ENCODE results near the gene BEST1.

The BEST1 gene

GRCh38 chr11:61950035-61950547 lies at the start of gene BEST1:
Gene BEST1 (plus strand): TSS chr11:61950351. CDS start chr11:61951807, 1,456 bp downstream.
- DNase-seq: no peak

GRCh38 chr11:61901397-61901796 lies 48.8 kb upstream of the BEST1 start:
- DNase-seq: no peak

DNA sequence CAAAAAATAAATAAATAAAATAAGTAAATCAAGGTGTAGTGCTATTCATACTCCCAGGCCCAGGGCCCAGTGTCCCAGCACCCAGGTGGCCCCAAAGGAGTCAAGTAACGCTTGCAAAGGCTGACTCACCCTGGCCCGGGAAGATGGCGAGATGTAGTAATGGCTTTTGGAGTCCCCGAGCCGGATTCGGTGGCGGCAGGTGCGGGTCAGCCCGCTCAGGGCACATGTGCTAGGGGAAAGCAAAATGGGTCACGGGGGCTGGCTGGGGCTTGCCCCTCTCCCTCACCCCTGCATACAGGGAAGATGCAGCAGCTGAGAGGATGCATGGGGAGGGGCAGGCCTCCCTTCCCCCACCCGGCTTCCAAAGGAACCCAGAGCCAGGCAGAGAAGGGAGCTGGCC lies 47.8 kb upstream of the BEST1 start:
- DNase-seq: no peak

- no peak for DNase-seq
Observed at GRCh38 chr11:61903845-61904244, 46.3 kb upstream of the BEST1 start.

DNA sequence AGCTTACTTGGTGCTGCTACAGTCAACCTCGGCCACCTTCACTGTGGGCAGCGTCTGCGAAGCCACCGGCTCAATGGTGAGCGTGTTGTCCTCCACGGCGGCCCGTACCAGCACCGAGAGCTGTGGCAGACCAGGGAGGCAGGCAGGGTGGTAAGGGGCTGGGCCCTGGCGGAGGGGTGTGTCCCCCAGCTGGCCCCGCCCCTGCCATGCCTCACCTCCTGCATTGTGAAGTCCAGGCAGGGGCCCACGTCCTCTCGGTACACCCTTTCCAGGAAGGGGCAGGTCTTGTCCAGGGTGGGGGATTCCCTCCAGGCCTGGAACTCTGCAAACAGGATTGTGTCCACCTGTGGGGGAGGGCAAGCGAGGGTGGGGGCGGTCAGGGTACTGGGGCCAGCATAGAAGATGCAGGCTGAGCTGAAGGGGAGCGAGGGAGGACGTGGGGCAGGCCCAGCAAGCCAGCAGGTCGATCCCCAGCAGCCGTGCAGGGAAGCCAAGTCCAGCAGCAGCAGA lies 45.6 kb upstream of the BEST1 start:
- no peak for DNase-seq

- no peak for DNase-seq
Observed at GRCh38 chr11:61905067-61905696, 45.0 kb upstream of the BEST1 start.

- DNase-seq: no peak
Observed at GRCh38 chr11:61905801-61906521, 44.2 kb upstream of the BEST1 start.

- DNase-seq: no peak
Observed at GRCh38 chr11:61906522-61906909, 43.6 kb upstream of the BEST1 start.

DNA sequence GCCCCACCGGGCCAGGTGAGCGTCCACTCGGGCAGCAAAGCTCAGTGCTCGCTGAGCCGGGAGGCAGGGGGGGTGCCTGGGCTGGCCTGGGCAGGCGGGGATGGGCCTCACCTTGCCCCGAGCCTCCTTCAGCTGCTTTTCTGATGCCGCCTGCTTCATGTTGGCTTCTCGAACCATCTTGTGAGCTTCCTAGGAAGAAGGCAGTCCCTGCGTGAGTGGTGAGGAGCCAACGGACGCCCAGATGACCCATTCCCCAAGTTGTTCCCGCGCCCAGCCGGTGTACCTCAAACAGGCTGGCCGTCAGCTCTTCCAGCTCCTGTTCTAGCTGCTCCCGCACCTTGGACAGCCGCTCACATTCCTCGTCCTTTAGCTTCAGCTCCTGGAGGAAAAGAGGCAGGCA lies 42.9 kb upstream of the BEST1 start:
- DNase-seq: no peak

DNA sequence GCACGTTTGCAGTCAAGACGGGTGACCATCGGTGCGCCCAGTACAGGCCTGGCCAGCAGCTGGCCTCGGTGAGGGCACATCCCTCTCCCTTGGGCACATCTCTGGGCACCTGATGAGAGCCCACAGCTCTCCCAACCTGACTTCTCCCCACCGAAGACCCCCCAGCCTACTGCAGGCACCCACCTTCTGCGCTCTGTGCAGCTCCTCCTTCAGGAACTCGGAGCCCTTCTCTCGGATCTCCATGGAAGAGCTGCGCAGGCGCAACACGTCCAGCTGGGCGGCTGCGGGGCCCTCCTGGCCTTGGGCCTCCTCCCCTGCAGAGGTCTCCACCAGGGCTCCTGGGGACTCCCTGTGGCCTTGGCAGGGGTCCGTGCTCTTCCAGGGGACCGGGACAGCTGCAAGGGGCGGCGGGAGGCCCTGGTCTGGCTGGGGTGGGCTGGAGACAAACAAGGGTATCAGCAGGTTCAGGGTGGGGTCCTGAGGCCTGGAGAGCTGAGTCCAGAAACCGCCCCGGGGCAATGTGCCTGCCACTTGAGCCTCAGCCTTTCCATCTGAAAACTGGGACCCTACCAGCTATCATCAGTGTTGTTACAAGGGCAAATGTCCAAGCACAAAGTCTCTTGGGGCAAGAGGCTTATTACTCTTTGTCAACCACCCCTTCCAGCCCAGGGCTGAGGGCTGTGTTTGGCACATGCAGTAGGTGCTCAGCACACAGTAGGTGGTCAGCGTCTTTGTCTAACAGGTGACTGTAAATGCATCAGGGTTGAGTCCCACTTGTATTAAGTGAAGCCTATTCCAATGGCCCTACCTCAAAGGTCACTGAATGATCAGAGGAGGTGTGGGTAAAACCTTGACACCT lies 42.1 kb upstream of the BEST1 start:
- DNase-seq: no peak

GRCh38 chr11:61908730-61909316 lies 41.3 kb upstream of the BEST1 start:
- no peak for DNase-seq

- DNase-seq: no peak
Observed at GRCh38 chr11:61910187-61911127, 39.7 kb upstream of the BEST1 start.

- DNase-seq: no peak
Observed at GRCh38 chr11:61911128-61911700, 38.9 kb upstream of the BEST1 start.

- DNase-seq: no peak
Observed at GRCh38 chr11:61911701-61912529, 38.2 kb upstream of the BEST1 start.

GRCh38 chr11:61912530-61912898 lies 37.6 kb upstream of the BEST1 start:
- no peak for DNase-seq

DNA sequence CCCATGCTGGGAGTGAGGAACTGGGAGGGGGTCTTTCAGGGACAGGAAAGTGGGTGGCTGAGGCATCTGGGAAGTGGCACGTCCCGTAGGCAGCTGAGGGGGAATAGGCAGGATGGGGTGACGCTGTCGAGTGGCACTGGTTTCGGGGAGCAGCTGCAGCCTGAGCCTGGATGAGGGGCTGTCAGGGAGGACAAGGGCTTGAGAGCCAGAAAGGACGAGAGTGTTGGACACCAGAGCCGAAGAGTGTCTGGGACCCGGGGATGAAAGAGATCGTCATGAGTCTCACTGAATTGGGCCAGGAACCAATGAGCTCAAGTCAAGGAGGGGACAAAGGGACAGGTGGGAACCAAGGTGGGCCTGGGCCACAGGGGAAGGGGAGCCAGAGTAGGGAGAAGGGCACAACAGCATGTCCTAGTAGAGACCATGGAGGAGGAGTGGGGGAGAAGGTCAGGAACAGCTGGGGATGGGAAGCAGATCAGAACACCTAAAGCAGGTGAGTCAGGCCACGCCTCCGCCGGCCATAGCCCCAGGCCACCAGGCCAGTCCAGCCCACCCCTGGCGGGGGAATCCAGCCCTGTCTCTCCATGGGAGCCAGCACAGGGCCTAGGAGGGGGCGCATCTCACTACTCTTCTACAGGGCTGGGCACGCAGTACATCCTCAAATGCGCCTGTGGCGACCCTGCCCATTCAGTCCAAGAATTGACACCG lies 37.0 kb upstream of the BEST1 start:
- no peak for DNase-seq

DNA sequence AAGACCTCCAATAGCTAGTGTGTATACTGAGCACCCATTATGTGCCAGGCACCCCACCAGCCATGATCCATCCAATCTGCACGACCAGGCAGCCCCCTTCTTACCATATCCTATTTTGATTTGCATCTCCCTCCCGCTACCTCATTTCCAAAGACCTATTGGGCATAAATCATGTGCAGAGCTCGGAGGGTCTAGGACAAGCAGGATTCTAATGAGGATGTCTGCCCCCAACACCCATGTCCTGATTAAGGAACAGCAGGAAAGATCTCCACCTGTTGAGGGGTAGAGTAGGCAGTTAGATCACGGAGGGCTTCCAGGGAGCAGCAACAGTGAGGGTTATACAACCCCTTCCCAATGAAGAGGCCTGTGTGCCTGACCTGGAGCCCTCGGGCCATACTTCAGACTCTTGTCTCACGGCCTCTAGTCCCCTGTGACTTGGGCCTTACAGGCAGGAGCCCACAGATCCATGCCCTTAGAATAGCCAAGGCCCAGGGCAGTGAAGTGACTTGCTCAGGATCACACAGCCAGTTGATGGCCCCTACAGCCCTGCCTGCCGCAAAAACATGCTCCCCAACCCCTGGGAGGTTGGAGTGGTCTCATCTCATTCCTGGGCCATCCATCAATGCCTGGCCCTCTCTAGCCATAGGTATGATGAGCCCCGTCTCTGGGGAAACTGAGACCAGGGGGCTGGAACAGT lies 36.3 kb upstream of the BEST1 start:
- DNase-seq: no peak

GRCh38 chr11:61914471-61915171 lies 35.5 kb upstream of the BEST1 start:
- DNase-seq: no peak
